Hematopoietic multipotent progenitor cell treated with erythropoietin and hydrocortisone succinate and interleukin-3 and kit ligand, for 17 days (in vitro differentiated cells): ENCODE data around the gene PES1.
"Not testable (repeated sequence)": the region's sequence is repeated elsewhere in the genome, so short reads cannot be mapped to it uniquely, and the experiment has no call there.

ENCODE experiments used
- DNase-seq: peaks from one replicate; pipeline ENCODE4 v3.0.0-alpha.2; 2015; ENCODE audit warnings: low spot score

PES1 gene

DNA sequence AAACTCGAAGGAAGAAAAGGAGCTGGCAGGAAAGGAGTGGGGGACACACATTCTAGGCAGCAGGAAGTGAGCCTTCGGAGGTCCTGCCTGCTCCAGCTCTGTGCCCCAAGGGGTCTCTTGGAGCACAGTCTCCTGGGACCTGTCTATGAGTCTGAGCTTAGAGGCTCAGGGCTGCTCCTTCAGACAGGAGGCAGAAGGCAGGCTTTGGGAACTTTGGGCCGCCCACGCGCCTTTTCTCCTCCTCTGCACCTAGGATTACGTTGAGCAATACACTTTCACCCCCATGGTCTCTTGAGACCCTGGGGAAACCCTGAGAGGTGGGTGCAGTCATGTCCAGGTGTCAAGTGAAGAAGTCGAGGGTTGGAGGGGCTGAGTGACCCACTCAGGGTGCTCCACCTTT, 16.2 kb upstream of the PES1 start:
- DNase-seq, result no peak

DNA sequence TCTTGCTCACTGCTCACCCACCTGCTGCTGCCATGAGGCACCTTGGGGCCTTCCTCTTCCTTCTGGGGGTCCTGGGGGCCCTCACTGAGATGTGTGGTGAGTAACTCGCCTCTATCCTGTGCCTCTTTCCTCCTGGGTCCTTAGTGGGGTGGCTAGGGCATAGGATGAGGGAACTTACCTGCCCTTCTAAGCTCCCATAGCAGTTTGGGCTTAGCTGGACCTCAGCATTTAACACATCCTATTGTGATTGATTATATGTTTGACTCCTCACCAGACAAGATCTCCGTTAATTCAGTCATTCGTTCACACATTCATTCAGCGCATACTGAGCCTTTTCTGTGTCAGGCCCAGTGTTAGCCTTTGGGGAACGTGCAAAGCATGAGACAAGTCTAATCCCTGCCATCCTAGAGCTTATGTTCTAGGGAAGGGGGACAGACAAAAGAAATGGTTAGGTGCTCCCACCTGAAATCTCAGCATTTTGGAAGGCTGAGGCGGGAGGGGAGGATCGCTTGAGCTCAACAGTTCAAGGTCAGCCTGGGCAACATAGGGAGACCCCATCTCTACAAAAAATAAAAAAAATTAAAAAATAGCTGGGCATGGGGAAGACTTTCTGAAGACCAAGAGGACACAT, 15.7 kb upstream of the PES1 start:
- DNase-seq, result no peak

DNA sequence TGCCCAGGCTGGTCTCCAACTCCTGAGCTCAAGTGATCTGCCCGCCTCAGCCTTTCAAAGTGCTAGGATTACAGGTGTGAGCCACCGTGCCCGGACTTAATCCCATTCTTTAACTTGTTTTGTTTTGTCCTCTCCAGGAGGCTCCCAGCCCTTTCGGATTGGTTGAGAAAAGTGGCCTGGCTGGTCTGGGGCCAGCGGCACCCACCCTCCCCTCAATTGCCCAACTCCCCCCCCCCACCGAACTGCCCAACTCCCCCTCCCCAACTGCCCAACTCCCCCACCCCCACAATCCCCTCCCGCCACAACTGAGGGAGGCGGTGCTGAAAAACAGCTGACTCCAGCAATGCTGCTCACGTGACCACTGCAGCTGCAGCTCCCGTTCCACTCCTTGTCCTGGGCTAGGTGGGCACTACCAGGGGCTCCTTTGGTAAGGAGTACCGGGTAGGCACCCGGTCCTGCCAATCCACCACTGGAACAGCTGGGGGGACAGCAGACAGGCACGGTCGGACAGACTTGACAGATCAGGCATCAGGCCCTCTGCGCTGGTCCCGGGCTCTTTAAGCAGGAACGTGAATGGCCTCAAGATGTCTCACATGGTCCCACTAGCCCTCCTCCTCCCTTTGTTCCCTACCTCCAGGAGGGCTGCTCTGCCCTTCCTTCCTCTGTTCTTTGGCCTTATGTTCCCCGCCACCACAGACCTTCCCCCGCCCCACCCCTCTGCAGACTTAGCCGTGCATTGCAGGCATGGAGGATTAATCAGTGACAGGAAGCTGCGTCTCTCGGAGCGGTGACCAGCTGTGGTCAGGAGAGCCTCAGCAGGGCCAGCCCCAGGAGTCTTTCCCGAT, 15.0 kb upstream of the PES1 start, which contains the start of gene TCN2:
Gene TCN2 (plus strand): TSS at position 720 of the 845 bp plus-strand sequence. CDS start 158 bp downstream, outside the sequence.
- peak; percentile 56 for DNase-seq

DNA sequence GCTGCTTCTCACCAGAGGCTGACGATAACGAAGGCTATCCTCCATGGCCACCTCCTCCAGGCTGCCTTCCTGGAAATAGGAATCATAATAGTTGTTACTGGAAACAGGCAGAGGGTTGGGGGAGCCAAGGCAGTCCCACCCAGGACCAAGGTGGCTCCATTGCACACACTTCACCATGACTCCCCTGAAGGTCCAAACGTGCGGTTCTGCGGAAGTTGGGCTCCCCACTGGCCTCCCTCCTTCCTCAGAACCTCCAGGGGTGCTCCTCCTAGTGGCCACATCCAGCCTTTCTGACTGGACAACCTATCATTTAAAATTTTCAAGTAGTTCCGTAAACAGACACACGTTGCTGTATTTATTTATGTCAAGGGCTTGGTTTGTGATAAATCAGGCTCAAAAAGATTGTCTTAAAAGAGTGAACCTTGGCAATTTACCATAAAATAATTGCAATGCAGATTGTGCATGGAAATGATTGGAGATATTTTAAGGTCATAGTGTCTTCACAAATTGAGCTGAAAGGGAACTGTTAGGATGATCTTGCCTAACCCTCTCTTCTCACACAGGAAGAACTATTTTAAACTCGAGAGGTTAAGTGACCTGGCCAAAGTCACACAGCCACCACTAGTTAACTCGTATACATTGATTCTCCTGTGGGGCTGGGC, 13.9 kb upstream of the PES1 start:
- DNase-seq, result peak; percentile 85

DNA sequence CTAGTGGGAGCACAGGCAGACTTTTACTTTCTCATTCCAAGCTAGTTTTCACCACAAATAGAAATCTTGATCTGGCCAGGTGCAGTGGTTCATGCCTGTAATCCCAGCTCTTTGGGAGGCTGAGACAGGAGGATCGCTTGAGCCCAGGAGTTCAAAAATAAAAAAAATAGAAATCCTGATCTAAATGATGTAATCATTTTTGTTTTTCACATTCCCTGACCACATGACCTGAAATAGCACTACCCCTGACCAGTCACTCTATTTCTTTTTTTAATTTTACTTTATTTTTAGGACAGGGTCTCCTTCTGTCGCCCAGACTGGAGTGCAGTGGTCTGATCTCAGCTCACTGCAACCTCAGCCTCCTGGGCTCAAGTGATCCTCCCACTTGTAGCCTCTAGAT, 13.0 kb upstream of the PES1 start:
- no peak for DNase-seq

DNA sequence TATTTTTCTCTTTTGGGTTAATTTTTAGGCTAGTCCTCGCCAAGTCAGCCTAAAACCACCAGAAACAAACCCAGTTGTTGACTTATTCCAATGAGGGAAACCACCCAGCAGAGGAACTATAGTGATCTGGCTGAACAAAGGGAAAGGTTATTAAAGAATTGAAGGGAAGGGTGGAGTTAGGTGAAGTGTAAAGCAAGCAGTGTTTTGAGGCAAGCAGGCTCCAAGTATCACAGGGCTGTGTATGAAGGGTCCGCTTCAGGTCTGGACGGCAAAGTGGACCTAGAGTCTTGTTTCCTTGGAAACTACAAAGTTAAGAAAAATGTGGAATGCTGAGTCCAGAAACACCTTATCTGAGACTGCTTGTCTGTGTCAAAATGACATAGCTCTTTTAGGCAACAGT, 12.1 kb upstream of the PES1 start:
- DNase-seq, result no peak

DNA sequence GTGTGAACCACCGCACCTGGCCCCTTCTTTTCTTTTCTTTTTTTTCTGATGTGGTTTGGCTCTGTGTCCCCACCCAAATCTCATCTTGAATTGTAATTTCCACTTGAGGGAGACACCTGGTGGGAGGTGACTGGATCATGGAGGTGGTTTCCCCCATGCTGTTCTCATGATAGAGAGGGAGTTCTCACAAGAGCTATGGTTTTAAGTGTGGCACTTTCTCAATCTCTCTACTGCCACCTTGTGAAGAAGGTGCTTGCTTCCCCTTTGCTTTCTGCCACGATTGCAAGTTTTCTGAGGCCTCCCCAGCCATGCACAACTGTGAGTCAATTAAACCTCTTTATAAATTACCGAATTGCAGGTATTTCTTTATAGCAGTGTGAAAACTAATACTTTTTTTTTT, 10.3 kb upstream of the PES1 start:
- peak; percentile 51 for DNase-seq

DNA sequence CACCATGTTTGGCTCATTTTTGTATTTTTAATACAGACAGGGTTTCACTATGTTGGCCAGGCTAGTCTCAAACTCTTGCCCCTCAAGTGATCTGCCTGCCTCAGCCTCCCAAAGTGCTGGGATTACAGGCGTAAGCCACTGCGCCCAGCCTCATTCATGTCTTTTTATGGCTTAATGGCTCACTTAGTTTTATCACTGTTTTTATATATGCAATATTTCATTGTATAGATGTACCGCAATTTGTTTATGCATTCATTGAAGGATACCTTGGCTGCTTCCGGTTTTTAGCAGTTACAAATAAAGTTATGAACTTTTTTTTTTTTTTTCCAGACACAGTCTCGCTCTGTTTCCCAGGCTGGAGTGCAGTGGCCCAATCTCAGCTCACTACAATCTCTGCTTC, 9.8 kb upstream of the PES1 start:
- DNase-seq, result no peak

DNA sequence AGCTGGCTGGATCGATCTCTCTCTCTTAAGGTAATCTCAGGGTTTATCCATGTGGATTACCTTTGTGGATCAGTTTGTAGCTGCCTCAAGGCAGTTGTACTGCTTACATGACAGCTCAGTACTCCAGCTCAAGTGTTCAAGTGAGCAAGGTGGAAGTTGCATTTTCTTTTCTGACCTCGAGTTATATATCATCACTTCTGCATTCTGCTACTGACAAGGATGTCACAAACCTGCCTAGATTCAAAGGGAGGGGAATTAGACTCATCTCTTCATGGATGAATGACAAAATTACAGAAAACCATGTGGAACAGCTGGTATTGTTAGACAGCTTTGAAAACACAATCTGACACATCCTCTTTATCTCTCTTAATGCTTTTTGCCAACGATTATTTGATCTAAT, 9.2 kb upstream of the PES1 start:
- DNase-seq, result no peak

DNA sequence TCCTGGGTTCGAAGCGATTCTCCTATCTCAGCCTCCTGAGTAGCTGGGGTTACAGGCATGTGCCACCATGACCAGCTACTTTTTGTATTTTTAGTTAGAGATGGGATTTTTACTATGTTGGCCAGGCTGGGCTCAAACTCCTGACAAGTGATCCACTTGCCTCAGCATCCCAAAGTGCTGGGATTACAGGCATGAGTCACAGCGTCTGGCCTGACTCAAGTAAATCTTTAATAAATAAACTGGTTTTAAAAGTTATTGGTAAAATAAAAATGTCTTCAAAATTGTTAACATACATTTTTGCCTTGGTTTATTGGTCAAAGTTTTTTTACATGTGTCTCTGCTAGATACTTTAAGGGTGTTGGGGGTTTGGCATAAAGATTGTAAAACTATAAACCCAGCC, 7.3 kb upstream of the PES1 start:
- DNase-seq, result no peak

DNA sequence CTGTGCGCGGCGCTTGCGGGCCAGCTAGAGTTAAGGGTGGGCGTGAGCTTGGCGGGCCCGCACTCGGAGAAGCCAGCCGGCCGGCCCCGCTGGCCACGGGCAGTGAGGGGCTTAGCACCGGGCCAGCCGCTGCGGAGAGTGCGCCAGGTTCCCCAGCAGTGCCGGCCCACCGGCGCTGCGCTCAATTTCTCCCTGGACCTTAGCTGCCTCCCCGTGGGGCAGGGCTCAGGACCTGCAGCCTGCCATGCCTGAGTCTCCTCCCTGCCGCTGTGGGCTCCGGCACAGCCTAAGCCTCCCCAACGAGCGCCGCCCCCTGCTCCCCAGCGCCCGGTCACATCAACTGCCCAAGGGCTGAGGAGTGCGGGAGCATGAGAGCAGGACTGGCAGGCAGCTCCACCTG, 5.2 kb upstream of the PES1 start:
- no peak for DNase-seq

DNA sequence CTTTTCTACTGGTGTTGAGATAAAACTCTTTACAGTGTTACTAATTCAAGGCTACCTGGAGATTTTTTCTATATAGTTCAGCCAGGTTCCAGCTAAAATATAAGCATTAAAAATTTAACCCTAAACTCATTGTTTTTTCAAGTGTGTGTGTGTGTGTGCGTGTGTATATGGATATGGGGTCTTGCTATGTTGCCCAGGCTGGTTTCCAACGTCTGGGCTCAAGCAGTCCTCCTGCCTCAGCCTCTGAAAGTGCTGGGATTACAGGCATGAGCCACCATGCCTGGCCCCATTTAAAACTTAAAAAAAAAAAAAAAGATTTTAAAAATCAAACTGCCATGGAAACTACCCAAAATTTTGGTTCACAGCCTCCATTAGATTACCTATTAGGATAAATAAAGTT, 4.5 kb upstream of the PES1 start:
- no peak for DNase-seq

DNA sequence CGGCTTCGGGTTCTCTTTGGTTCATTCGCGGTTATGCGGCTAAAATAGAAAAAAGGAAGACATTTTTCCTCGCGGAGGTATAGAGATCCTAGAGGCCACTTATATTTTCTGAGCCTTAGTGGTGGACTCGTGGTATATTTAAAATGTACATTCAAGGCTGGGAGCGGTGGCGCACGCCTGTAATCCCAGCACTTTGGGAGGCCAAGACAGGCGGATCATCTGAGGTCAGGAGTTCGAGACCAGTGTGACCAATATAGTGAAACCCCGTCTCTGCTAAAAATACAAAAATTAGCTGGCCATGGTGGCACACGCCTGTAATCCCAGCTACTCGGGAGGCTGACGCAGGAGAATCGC, 627 bp upstream of the PES1 start:
- DNase-seq, result not testable (repeated sequence)

DNA sequence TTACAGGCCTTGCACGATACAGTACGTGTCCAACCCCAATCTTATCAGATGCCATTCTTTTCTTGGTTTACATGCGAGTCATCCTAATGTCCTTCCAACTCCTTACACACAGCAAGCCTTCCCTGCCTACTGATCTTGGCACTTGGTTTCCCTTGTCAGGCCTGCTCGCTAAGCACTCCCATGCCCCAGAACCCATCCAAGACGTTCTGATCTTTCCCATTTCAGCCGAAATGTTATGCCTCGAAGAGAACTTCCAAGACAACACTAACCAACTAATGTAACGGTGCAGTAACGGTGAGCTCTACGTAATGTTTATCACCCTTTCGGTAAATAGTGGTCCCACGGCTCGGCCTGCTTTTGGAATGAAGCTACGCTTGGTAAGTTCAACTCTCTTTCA, 521 bp downstream of the PES1 start:
- peak; percentile 53 for DNase-seq

DNA sequence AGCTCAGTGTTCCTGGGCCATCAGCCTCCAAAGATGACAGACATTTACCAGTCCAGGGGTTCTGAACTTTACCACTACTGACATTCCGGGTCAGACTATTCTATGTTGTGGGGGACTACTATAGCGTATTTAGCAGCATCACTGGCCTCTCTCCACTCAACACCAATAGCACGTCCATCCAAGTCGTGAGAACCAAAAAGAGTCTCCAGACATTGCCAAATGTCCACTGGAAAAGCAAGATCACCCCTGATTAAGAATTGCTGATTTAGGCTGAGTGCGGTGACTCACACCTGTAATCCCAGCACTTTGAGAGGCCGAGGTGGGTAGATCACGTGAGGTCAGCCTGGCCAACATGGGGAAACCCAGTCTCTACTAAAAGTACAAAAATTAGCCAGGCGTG, 5.3 kb downstream of the PES1 start:
- DNase-seq, result no peak

DNA sequence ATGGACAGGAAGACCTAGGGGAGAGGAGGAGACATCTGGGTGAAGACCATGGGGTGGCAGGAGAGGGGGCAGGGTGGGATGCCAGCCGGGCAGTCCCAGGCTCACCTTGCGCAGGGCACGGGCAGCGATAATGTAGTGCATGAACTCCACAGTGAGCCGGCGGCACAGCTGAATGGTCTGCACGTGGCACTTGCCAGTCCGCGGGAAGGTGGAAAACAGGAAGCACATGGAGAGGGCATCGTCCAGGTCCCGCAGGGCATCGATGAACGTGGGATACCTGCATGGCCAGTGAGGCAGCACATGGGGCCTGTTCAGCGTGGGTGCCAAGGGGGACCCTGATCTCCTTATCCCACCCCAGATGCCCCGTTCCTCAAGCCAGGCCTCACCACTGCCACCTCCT, 7.3 kb downstream of the PES1 start:
- no peak for DNase-seq

DNA sequence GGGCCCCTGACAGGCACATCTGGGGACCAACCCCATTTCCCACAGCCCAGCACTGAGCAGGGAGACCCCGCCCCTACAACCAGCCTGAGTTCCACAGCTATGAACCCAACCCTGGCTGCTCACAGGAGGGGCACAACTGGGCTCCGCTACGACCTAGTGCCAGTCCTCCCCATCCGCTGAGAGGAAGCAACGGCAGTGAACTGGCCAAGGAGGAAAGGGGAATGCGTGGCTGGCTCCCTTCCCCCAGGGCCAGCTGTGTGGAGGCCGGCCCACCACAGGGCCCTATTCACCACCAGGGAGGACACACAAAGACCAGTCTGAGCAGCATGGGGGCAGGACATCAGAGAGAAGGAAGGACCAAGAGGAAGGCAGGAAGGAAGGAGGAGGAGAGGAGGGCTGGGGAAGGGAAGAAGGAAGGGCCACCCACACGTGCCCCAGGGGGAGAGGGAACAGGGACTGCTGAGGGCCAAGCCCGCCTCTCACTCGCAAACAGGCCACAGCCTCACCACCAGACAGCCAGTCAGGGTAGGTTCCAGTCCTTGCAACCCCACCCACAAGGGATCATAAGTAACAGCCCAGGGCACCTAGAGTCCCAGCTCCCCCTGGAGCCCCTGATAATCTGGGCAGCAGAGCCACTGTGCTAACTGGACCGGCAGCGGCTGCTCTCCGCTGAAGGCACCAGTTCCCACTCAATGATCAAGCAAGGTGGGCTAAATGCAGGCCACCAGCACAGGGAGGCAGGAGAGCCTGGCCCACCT, 8.7 kb downstream of the PES1 start:
- no peak for DNase-seq

DNA sequence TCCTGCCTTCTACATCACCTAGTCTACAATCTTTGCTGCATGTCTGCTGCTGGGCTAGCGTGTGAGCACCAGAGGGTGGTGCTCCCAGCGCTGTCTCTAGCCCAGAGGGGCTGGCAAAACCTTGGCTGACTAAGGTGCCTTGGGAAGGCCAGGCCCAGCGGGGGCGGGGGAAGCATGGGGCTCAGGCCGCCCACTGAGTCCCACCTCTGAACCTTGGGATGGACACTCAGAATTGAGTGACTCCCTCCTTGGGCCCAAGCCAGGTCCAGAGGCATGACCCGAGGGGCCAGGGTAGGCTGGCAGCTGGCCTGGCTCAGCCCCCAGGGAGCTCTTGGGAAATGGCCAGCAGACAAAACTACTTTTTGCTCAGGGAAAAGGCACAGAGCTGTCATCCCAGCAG, 9.7 kb downstream of the PES1 start:
- no peak for DNase-seq

DNA sequence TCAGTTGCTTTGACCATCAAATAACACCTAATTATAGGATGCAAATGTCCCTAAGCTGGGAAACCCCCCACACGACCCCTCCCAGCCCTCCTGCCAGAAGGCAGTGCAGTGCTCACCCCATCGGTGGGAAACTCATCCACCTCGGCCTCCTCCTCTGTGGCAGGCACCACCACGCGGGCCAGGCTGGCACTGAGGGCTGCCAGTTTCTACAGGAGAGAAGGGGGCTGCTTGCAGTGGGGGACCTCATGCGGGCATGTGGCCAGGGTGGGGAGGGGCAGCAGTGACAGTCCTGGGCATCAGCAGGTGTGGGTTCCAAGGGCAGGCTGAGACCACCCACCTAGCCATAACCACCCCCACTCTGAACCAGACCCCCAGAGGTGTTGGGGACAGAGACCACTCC, 10.8 kb downstream of the PES1 start:
- DNase-seq, result no peak

DNA sequence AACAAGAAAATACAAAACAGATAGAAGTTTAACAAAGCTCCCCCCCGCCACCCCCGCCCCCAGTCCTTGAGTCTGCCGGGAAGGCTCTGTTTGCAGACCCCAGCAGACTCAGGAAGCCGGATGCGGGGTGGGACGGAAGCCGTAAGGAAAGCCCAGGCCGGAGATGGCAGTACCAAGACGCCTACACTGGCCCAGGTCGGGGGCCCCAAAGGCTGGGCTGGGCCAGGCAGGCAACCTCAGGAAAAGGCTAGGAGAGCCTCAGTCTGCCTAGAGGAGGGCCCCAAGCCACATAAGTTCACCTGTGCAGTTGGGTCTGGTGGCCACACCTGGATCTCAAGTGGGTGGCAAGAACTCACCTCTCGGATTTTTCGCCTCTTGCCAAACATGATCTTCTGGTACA, 13.2 kb downstream of the PES1 start:
- no peak for DNase-seq

DNA sequence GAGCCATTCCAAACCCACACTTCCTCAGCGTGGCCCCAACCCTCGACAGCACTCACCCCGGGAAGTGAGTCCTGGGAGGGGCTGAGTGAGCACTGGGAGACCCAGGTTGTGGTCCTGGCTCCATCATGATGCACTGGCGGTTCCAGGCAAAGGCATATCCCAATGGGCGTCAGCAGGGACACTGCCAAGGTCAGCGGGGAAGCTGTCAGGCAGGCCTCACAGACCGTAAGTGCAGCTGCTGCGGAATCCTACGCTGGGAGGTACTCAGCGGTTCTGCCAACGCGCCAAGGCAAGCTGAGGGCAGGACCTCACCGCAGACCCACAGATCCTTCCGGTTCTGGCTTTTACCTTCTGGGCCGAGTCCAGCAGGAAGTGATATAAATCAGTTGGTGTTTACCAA, 15.9 kb downstream of the PES1 start:
- DNase-seq, result no peak

DNA sequence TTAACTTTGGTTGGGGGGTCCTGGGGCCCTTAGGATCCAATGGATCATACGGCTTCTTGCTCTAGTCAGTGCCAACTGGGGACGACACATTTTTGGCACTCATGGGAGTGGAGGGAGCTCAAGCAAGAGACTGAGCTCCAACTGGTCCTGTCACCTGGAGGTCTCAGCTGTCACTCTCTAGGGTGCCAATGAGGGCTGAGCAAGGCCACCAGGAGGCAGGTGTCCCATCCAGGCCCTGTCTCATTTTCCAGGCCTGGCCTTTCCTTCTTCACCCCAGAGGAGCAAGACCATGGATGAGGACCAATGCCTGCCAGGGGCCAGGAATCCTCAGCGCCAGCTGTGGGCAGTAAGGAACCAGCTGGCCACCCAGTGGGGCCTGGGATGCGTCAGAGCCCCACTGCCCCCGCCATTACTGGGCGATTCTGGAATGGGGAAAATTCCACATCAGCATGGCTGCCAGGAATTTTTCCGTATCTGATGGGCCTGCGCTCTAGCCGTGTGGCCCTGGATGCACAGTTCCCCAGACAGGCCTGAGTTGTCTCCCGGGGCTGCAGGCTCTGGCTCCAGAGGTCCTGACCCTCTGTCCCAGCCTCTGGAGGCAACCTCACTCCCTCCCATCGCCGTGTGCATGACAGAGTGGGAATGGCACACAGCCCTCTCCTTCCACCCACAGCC, 16.6 kb downstream of the PES1 start:
- DNase-seq, result no peak
